Measurements from ENCODE around the gene MCMBP. TPM values are rescaled to one million over a fixed set of nuclear protein-coding genes. Genes with fewer than 3 reads are reported as not detected.

Gene MCMBP
- total and polyA plus RNA-seq, 8 donors = 7.5 to 22.8 (median 16.0) TPM

DNA sequence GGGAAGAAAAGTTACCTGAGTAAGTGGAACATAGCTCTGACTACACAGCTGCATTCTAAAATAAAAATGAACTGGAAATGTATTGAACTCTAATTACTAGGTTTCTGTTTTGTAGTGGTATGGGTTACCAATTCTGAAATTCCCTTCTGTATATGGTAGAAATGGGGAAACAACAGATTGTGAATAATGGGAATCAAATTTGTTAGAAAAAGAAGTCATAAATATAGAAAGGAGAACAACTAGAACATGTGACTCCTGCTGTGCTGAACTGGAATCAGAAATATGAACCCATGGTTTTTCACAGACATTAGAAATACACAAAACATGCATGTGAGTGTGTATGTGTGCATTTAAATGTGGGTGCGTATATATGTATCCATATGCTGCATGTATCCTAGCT, 27.0 kb downstream of the MCMBP start:
- no peak for ATAC-seq
- intact Hi-C loops (cut with DNase I) = no loop called here

DNA sequence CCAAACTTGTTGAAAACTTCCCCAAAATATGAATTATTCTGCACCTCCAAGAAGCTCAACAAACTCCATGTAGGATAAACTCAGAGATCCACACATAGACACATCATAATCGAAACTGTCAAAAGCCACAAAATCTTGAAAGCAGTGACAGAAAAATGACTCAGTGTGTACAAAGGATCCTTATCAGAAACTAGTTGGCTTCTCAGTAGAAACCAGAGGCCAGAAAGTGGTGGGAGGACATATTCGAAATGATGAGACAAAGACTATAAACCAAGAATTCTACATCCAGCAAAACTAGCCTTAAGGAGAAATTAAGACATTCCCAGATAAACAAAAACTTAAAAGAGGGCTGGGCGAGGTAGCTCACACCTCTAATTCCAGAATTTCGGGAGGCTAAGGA, 38.5 kb downstream of the MCMBP start:
- H3K4me1 ChIP-seq = no peaks in the 10 kb centered on the region
- ATAC-seq = no peak
- TF ChIP-seq, protein P1, sequence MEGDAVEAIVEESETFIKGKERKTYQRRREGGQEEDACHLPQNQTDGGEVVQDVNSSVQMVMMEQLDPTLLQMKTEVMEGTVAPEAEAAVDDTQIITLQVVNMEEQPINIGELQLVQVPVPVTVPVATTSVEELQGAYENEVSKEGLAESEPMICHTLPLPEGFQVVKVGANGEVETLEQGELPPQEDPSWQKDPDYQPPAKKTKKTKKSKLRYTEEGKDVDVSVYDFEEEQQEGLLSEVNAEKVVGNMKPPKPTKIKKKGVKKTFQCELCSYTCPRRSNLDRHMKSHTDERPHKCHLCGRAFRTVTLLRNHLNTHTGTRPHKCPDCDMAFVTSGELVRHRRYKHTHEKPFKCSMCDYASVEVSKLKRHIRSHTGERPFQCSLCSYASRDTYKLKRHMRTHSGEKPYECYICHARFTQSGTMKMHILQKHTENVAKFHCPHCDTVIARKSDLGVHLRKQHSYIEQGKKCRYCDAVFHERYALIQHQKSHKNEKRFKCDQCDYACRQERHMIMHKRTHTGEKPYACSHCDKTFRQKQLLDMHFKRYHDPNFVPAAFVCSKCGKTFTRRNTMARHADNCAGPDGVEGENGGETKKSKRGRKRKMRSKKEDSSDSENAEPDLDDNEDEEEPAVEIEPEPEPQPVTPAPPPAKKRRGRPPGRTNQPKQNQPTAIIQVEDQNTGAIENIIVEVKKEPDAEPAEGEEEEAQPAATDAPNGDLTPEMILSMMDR (IDR thresholded peaks at IDR 0.05) = no peak
- no peak overlapping the region for H3K27ac ChIP-seq
- no peak overlapping the region for H3K4me3 ChIP-seq
- peaks cover 0 to 76% (median 18%) of the 10 kb centered on the region in 3 donors for H3K36me3 ChIP-seq
- no peak for DNase-seq
- H3K27me3 ChIP-seq = no peaks in the 10 kb centered on the region
- intact Hi-C loops (cut with DNase I) = no loop called here
- no peak for FAIRE-seq
- 89 to 92% methylated on average over 4 of the region's 4 CpGs for WGBS, 2 donors
- no peaks in the 10 kb centered on the region for H3K9me3 ChIP-seq

More for the DNA sequence above, 27.0 kb downstream of the MCMBP start:
- TF ChIP-seq, protein P1 (IDR thresholded peaks at IDR 0.05) = no peak
- 94 to 96% methylated on average over 1 of the region's 1 CpG for WGBS, 2 donors
- no peak overlapping the region for H3K27ac ChIP-seq
- no peaks in the 10 kb centered on the region for H3K27me3 ChIP-seq
- FAIRE-seq (no peak), DNase-seq (no peak)
- no peaks in the 10 kb centered on the region for H3K4me1 ChIP-seq
- peaks cover 3 to 67% (median 25%) of the 10 kb centered on the region in 3 donors for H3K36me3 ChIP-seq
- H3K9me3 ChIP-seq = no peaks in the 10 kb centered on the region
- no peak overlapping the region for H3K4me3 ChIP-seq

DNA sequence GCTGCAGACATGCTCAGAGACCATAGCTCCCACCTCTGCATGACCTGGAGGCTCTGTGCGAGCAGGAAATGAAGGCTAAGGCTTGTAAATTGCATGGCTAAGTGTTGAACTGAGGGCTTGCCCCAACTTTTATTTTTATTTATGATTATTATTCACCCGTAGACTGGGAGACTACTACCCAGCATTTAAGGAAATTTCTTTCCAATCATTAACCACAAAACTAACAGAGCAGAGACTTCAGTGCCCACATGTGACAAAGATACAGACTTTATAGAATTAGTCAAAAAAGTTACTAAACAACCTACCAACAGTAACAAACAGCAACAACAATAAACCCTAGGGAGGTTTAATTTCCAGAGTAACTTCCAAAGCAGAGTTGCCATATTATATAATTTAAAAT, 39.7 kb downstream of the MCMBP start:
- intact Hi-C loops (cut with DNase I) = no loop called here
- FAIRE-seq = no peak
- H3K36me3 ChIP-seq = peaks cover 0 to 70% (median 19%) of the 10 kb centered on the region in 3 donors
- H3K27ac ChIP-seq = no peak overlapping the region
- no peaks in the 10 kb centered on the region for H3K4me1 ChIP-seq
- H3K9me3 ChIP-seq = no peaks in the 10 kb centered on the region
- no peak for DNase-seq
- H3K4me3 ChIP-seq = no peak overlapping the region
- no peak for ATAC-seq
- TF ChIP-seq, protein P1 (IDR thresholded peaks at IDR 0.05) = no peak
- WGBS, 2 donors = 78 to 79% methylated on average over 2 of the region's 2 CpGs
- H3K27me3 ChIP-seq = no peaks in the 10 kb centered on the region

DNA sequence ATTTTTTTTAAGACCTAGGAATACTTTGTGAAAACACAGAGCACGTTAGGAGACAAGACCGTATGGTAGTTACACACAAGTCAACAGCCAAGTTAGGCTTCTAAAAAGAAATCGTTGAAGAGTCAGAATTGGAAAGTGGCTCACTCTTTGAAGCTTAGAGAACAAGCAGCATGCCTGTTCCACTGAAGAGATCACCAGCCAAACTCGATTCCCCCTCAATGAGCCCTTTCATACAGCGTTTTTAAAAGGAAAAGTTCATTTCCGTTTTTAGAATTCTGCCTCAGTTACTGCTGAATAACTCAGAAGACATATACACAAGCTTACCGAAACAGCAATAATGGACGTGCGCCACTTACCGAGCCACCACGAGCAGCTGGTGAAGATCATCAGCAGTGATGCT, 41.0 kb downstream of the MCMBP start:
- Histone ChIP-seq H3K27ac (no peak overlapping the region), H3K4me1 (no peaks in the 10 kb centered on the region), H3K27me3 (no peaks in the 10 kb centered on the region), H3K36me3 (peaks cover 0 to 59% (median 19%) of the 10 kb centered on the region in 3 donors), H3K9me3 (no peaks in the 10 kb centered on the region), H3K4me3 (no peak overlapping the region)
- FAIRE-seq (no peak), ATAC-seq (no peak), DNase-seq (no peak)
- intact Hi-C loops (cut with DNase I) = no loop called here
- WGBS, 2 donors = 90 to 91% methylated on average over 11 of the region's 11 CpGs
- TF ChIP-seq, protein P1 (IDR thresholded peaks at IDR 0.05) = no peak

DNA sequence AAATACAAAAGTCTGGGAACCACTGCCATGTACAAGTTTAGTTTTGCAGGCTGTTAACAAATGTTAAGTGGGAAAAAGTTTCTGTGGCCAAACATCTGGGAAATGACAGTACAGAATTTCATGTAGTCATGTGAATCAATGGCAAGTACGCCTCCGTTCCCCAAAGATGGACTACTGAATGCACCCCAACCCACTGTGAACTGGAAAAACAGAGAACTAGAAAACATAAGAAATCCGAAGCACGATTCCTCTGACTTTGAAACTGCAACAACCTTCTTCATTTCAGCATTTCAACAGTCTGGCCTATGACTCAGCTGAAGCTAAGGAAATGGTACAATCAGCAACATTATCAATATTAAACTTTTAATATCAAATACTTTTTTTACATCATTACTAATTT, 41.8 kb downstream of the MCMBP start:
- no peak overlapping the region for H3K27ac ChIP-seq
- FAIRE-seq (no peak), ATAC-seq (no peak), DNase-seq (no peak)
- intact Hi-C loops (cut with DNase I) = no loop called here
- H3K4me1 ChIP-seq = no peaks in the 10 kb centered on the region
- TF ChIP-seq, protein P1 (IDR thresholded peaks at IDR 0.05) = no peak
- 91 to 93% methylated on average over 4 of the region's 4 CpGs for WGBS, 2 donors
- H3K4me3 ChIP-seq = no peak overlapping the region
- H3K9me3 ChIP-seq = no peaks in the 10 kb centered on the region
- H3K36me3 ChIP-seq = peaks cover 0 to 52% (median 19%) of the 10 kb centered on the region in 3 donors
- no peaks in the 10 kb centered on the region for H3K27me3 ChIP-seq
